ENCODE measurements around the gene BCL2L11. TPM values are rescaled to one million over a fixed set of nuclear protein-coding genes. Genes with fewer than 3 reads are reported as not detected.
A peak's percentile ranks its signal among the peaks of the same experiment; 100 is the strongest.

Gene BCL2L11
- total RNA-seq, 1 donor from 2014 or later = 19.3 TPM

GRCh38 chr2:111157798-111158197, 37.1 kb downstream of the BCL2L11 start:
- H3K4me1 Mint-ChIP-seq (ENCODE audit: low read depth, unreplicated experiment) = peaks cover 56% of the 10 kb centered on the region
- Histone ChIP-seq H3K36me3 (ENCODE audit: insufficient read depth, low read length) (no peaks in the 10 kb centered on the region), H3K27ac (ENCODE audit: low read depth, low read length) (no peak overlapping the region), H2AFZ (ENCODE audit: low read depth, low read length) (no peak overlapping the region), H3K27me3 (ENCODE audit: insufficient read depth, low read length) (no peaks in the 10 kb centered on the region), H3K9ac (ENCODE audit: low read length) (no peak overlapping the region), H3K4me3 (ENCODE audit: insufficient read depth, low read depth, low read length) (no peak overlapping the region), H3K4me2 (ENCODE audit: low read length) (no peak overlapping the region), H3K4me1 (ENCODE audit: insufficient read depth, low read length) (peaks cover 34% of the 10 kb centered on the region), H3K79me2 (ENCODE audit: insufficient read depth, low read length) (no peaks in the 10 kb centered on the region), H4K20me1 (ENCODE audit: insufficient read depth, low read length) (no peaks in the 10 kb centered on the region), H3K9me3 (ENCODE audit: insufficient read depth, low read depth, low read length) (no peaks in the 10 kb centered on the region)
- peaks cover 1% of the 10 kb centered on the region for H3K9me3 Mint-ChIP-seq (ENCODE audit: unreplicated experiment)
- H3K27me3 Mint-ChIP-seq (ENCODE audit: low read depth, unreplicated experiment) = no peaks in the 10 kb centered on the region
- no peak for DNase-seq (ENCODE audit: low read depth)
- no peak overlapping the region for H3K27ac Mint-ChIP-seq (ENCODE audit: unreplicated experiment)
- FAIRE-seq = no peak
- TF ChIP-seq CTCF (IDR thresholded peaks at IDR 0.05; ENCODE audit: insufficient read depth, low read depth, low read length) (no peak), EZH2 (IDR thresholded peaks at IDR 0.05; ENCODE audit: insufficient read depth, low read length) (no peak)
- H3K36me3 Mint-ChIP-seq (ENCODE audit: low read depth, unreplicated experiment) = peaks cover 26% of the 10 kb centered on the region
- H3K4me3 Mint-ChIP-seq (ENCODE audit: unreplicated experiment) = no peak overlapping the region

GRCh38 chr2:111159641-111160040, 38.9 kb downstream of the BCL2L11 start:
- peak overlapping the region; percentile 90 for H3K27ac Mint-ChIP-seq (ENCODE audit: unreplicated experiment)
- H3K4me3 Mint-ChIP-seq (ENCODE audit: unreplicated experiment) = peak overlapping the region; percentile 36
- no peaks in the 10 kb centered on the region for H4K20me1 ChIP-seq (ENCODE audit: insufficient read depth, low read length)
- TF ChIP-seq CTCF (IDR thresholded peaks at IDR 0.05; ENCODE audit: insufficient read depth, low read depth, low read length) (no peak), EZH2 (IDR thresholded peaks at IDR 0.05; ENCODE audit: insufficient read depth, low read length) (no peak)
- FAIRE-seq (no peak), DNase-seq (ENCODE audit: low read depth) (no peak)
- H3K27me3 ChIP-seq (ENCODE audit: insufficient read depth, low read length) = no peaks in the 10 kb centered on the region
- peaks cover 24% of the 10 kb centered on the region for H3K36me3 Mint-ChIP-seq (ENCODE audit: low read depth, unreplicated experiment)
- no peaks in the 10 kb centered on the region for H3K9me3 ChIP-seq (ENCODE audit: insufficient read depth, low read depth, low read length)
- H3K4me3 ChIP-seq (ENCODE audit: insufficient read depth, low read depth, low read length) = no peak overlapping the region
- H3K4me2 ChIP-seq (ENCODE audit: low read length) = no peak overlapping the region
- peaks cover 67% of the 10 kb centered on the region for H3K4me1 Mint-ChIP-seq (ENCODE audit: low read depth, unreplicated experiment)
- peaks cover 1% of the 10 kb centered on the region for H3K9me3 Mint-ChIP-seq (ENCODE audit: unreplicated experiment)
- H3K36me3 ChIP-seq (ENCODE audit: insufficient read depth, low read length) = no peaks in the 10 kb centered on the region
- H3K27ac ChIP-seq (ENCODE audit: low read depth, low read length) = no peak overlapping the region
- H3K9ac ChIP-seq (ENCODE audit: low read length) = no peak overlapping the region
- no peaks in the 10 kb centered on the region for H3K79me2 ChIP-seq (ENCODE audit: insufficient read depth, low read length)
- no peak overlapping the region for H2AFZ ChIP-seq (ENCODE audit: low read depth, low read length)
- no peaks in the 10 kb centered on the region for H3K27me3 Mint-ChIP-seq (ENCODE audit: low read depth, unreplicated experiment)
- H3K4me1 ChIP-seq (ENCODE audit: insufficient read depth, low read length) = peaks cover 39% of the 10 kb centered on the region

GRCh38 chr2:111160758-111161157, 40.0 kb downstream of the BCL2L11 start:
- H3K4me3 ChIP-seq (ENCODE audit: insufficient read depth, low read depth, low read length) = no peak overlapping the region
- peaks cover 59% of the 10 kb centered on the region for H3K4me1 Mint-ChIP-seq (ENCODE audit: low read depth, unreplicated experiment)
- H2AFZ ChIP-seq (ENCODE audit: low read depth, low read length) = no peak overlapping the region
- H3K9ac ChIP-seq (ENCODE audit: low read length) = peak overlapping the region; percentile 21
- H3K4me2 ChIP-seq (ENCODE audit: low read length) = peak overlapping the region; percentile 62
- DNase-seq (ENCODE audit: low read depth) (peak; percentile 89), FAIRE-seq (peak; percentile 96)
- H3K27ac Mint-ChIP-seq (ENCODE audit: unreplicated experiment) = peak overlapping the region; percentile 90
- peaks cover 36% of the 10 kb centered on the region for H3K4me1 ChIP-seq (ENCODE audit: insufficient read depth, low read length)
- H3K9me3 Mint-ChIP-seq (ENCODE audit: unreplicated experiment) = peaks cover 1% of the 10 kb centered on the region
- TF ChIP-seq EZH2 (IDR thresholded peaks at IDR 0.05; ENCODE audit: insufficient read depth, low read length) (no peak), CTCF (IDR thresholded peaks at IDR 0.05; ENCODE audit: insufficient read depth, low read depth, low read length) (no peak)
- peaks cover 27% of the 10 kb centered on the region for H3K36me3 Mint-ChIP-seq (ENCODE audit: low read depth, unreplicated experiment)
- H3K36me3 ChIP-seq (ENCODE audit: insufficient read depth, low read length) = no peaks in the 10 kb centered on the region
- no peaks in the 10 kb centered on the region for H4K20me1 ChIP-seq (ENCODE audit: insufficient read depth, low read length)
- peak overlapping the region; percentile 54 for H3K27ac ChIP-seq (ENCODE audit: low read depth, low read length)
- H3K4me3 Mint-ChIP-seq (ENCODE audit: unreplicated experiment) = peak overlapping the region; percentile 58
- no peaks in the 10 kb centered on the region for H3K9me3 ChIP-seq (ENCODE audit: insufficient read depth, low read depth, low read length)
- no peaks in the 10 kb centered on the region for H3K27me3 ChIP-seq (ENCODE audit: insufficient read depth, low read length)
- H3K27me3 Mint-ChIP-seq (ENCODE audit: low read depth, unreplicated experiment) = no peaks in the 10 kb centered on the region
- H3K79me2 ChIP-seq (ENCODE audit: insufficient read depth, low read length) = no peaks in the 10 kb centered on the region

Measured in astrocyte (in vitro differentiated cells and primary cell).